ENCODE data around the gene RITA1. TPM values are rescaled to one million over a fixed set of nuclear protein-coding genes. Genes with fewer than 3 reads are reported as not detected.
"Not testable (repeated sequence)": the region's sequence is repeated elsewhere in the genome, so short reads cannot be mapped to it uniquely, and the experiment has no call there.

The RITA1 gene
- total and polyA plus RNA-seq, 2 donors (not counting 1 experiment from before 2014, with no cell fraction given) = 8.1 to 17.9 TPM

GRCh38 chr12:113204804-113205203 lies 19.3 kb downstream of the RITA1 start:
- DNase-seq = no peak
- H3K27ac Mint-ChIP-seq = peak overlapping the region; percentile 27
- H3K9me3 Mint-ChIP-seq (ENCODE audit: insufficient read depth) = no peaks in the 10 kb centered on the region
- H3K27ac ChIP-seq (ENCODE audit: low read length in 2 of 2) = no peak overlapping the region
- peaks cover 0 to 6% (median 0%) of the 10 kb centered on the region in 3 donors for H3K9me3 ChIP-seq (ENCODE audit: control extremely low read depth in 1 of 3, control insufficient read depth in 2 of 3, insufficient read depth in 1 of 3, low read length in 2 of 3)
- CTCF ChIA-PET = interaction anchor here (0.6 to 3.2 kb wide), 5 partner anchors 9 to 221 kb away, joined by 3 to 14 read pairs (median 3); no protein-coding TSS in a partner anchor
- no peak for ATAC-seq (ENCODE audit: low read depth)
- no peak overlapping the region for H3K9ac ChIP-seq (ENCODE audit: low read length)
- H3K4me3 ChIP-seq (ENCODE audit: control extremely low read depth in 1 of 5, extremely low read depth in 1 of 5, insufficient read depth in 1 of 5, low read depth in 2 of 5, low read length in 4 of 5) = no peak overlapping the region
- H2AFZ ChIP-seq (ENCODE audit: insufficient read depth, low read depth, low read length, poor library complexity, severe bottlenecking) = no peak overlapping the region
- H4K20me1 ChIP-seq (ENCODE audit: control insufficient read depth, insufficient read depth, low read length, poor library complexity, severe bottlenecking) = no peaks in the 10 kb centered on the region
- H3K36me3 ChIP-seq (replicated peaks in 1 of 2; ENCODE audit: control extremely low read depth in 1 of 2, control insufficient read depth in 1 of 2, extremely low read depth in 1 of 2, insufficient read depth in 2 of 2, low read length in 1 of 2) = no peaks in the 10 kb centered on the region
- POLR2A ChIA-PET = interaction anchor here (3.7 kb wide), 1 partner anchor 18 kb away, joined by 22 read pairs; the partner anchor contains the start of gene TPCN1
- peaks cover 55% of the 10 kb centered on the region for H3K4me1 Mint-ChIP-seq
- no peak overlapping the region for H3K4me2 ChIP-seq (replicated peaks; ENCODE audit: low read depth, low read length, poor library complexity, severe bottlenecking)
- intact Hi-C loops (cut with micrococcal nuclease) = loop anchor here (5.0 to 10.0 kb wide), 2 partner anchors 152 to 1770 kb away; partner anchors contain the start of gene PLBD2
- peaks cover 34 to 40% of the 10 kb centered on the region in 2 donors for H3K4me1 ChIP-seq (ENCODE audit: control insufficient read depth in 2 of 2, insufficient read depth in 2 of 2, low read length in 2 of 2)
- H3K27me3 Mint-ChIP-seq = no peaks in the 10 kb centered on the region
- WGBS (ENCODE audit: insufficient coverage) = 90% methylated on average over 2 of the region's 3 CpGs
- no peak for TF ChIP-seq EZH2 (IDR thresholded peaks at IDR 0.05; ENCODE audit: borderline replicate concordance, insufficient read depth, low read depth, low read length, poor library complexity, severe bottlenecking)
- TF ChIP-seq CTCF (IDR thresholded peaks at IDR 0.05) = no peak
- H3K4me3 Mint-ChIP-seq = no peak overlapping the region
- H3K27me3 ChIP-seq (replicated peaks in 1 of 4; ENCODE audit: control extremely low read depth in 1 of 4, control insufficient read depth in 3 of 4, insufficient read depth in 4 of 4, low read length in 3 of 4) = no peaks in the 10 kb centered on the region
- no peaks in the 10 kb centered on the region for H3K79me2 ChIP-seq (ENCODE audit: control insufficient read depth, insufficient read depth, low read length)

GRCh38 chr12:113206802-113207201 lies 21.3 kb downstream of the RITA1 start:
- H3K9me3 Mint-ChIP-seq (ENCODE audit: insufficient read depth); DNase-seq; H3K4me3 ChIP-seq (ENCODE audit: control extremely low read depth in 1 of 5, extremely low read depth in 1 of 5, insufficient read depth in 1 of 5, low read depth in 2 of 5, low read length in 4 of 5); H3K27me3 Mint-ChIP-seq; H3K9me3 ChIP-seq (ENCODE audit: control extremely low read depth in 1 of 3, control insufficient read depth in 2 of 3, insufficient read depth in 1 of 3, low read length in 2 of 3); H3K4me3 Mint-ChIP-seq; H3K9ac ChIP-seq (ENCODE audit: low read length); H3K36me3 ChIP-seq (replicated peaks in 1 of 2; ENCODE audit: control extremely low read depth in 1 of 2, control insufficient read depth in 1 of 2, extremely low read depth in 1 of 2, insufficient read depth in 2 of 2, low read length in 1 of 2); H3K27me3 ChIP-seq (replicated peaks in 1 of 4; ENCODE audit: control extremely low read depth in 1 of 4, control insufficient read depth in 3 of 4, insufficient read depth in 4 of 4, low read length in 3 of 4); H4K20me1 ChIP-seq (ENCODE audit: control insufficient read depth, insufficient read depth, low read length, poor library complexity, severe bottlenecking); H3K27ac ChIP-seq (ENCODE audit: low read length in 2 of 2); H3K79me2 ChIP-seq (ENCODE audit: control insufficient read depth, insufficient read depth, low read length); H3K4me2 ChIP-seq (replicated peaks; ENCODE audit: low read depth, low read length, poor library complexity, severe bottlenecking); H2AFZ ChIP-seq (ENCODE audit: insufficient read depth, low read depth, low read length, poor library complexity, severe bottlenecking); ATAC-seq (ENCODE audit: low read depth): not testable (repeated sequence)
- intact Hi-C loops (cut with micrococcal nuclease) = loop anchor here (5.0 to 10.0 kb wide), 2 partner anchors 150 to 1772 kb away; partner anchors contain the start of gene PLBD2
- 100% methylated on average over 1 of the region's 5 CpGs for WGBS (ENCODE audit: insufficient coverage)
- ChIA-PET POLR2A (interaction anchor here (0.7 to 3.7 kb wide), 5 partner anchors 15 to 1203 kb away, joined by 3 to 69 read pairs (median 37); partner anchors contain the start of gene TPCN1), CTCF (interaction anchor here (0.7 to 3.3 kb wide), 5 partner anchors 9 to 125 kb away, joined by 3 to 35 read pairs (median 23); partner anchors contain the start of gene TPCN1)
- peaks cover 46 to 59% of the 10 kb centered on the region in 2 donors for H3K4me1 ChIP-seq (ENCODE audit: control insufficient read depth in 2 of 2, insufficient read depth in 2 of 2, low read length in 2 of 2)
- H3K27ac Mint-ChIP-seq = peak overlapping the region; percentile 51
- peaks cover 70% of the 10 kb centered on the region for H3K4me1 Mint-ChIP-seq
